ENCODE measurements around the gene CDK5RAP2. TPM values are rescaled to one million over a fixed set of nuclear protein-coding genes. Genes with fewer than 3 reads are reported as not detected.

Gene CDK5RAP2
- polyA plus RNA-seq, 1 donor, result 42.0 TPM

- H3K4me3 ChIP-seq (ENCODE audit: low read length), result no peak overlapping the region
- H3K4me1 ChIP-seq (ENCODE audit: control insufficient read depth, insufficient read depth, low read length), result no peaks in the 10 kb centered on the region
- no peaks in the 10 kb centered on the region for H3K9me3 ChIP-seq (ENCODE audit: control insufficient read depth, low read depth, low read length)
- DNase-seq, result no peak
- no peak overlapping the region for H3K27ac ChIP-seq (ENCODE audit: low read length)
- no peaks in the 10 kb centered on the region for H3K27me3 ChIP-seq (ENCODE audit: control insufficient read depth, insufficient read depth, low read length)
- peaks cover 63% of the 10 kb centered on the region for H3K36me3 ChIP-seq (ENCODE audit: control insufficient read depth, insufficient read depth, low read length)
- WGBS (ENCODE audit: insufficient coverage, low lambda C conversion rate), result 59% methylated on average over 2 of the region's 3 CpGs
Observed at GRCh38 chr9:120454467-120454866, 125.5 kb downstream of the CDK5RAP2 start.

- H3K27ac ChIP-seq (ENCODE audit: low read length), result no peak overlapping the region
- no peaks in the 10 kb centered on the region for H3K9me3 ChIP-seq (ENCODE audit: control insufficient read depth, low read depth, low read length)
- WGBS (ENCODE audit: insufficient coverage, low lambda C conversion rate), result 100% methylated on average over 2 of the region's 4 CpGs
- no peak for DNase-seq
- no peak overlapping the region for H3K4me3 ChIP-seq (ENCODE audit: low read length)
- H3K27me3 ChIP-seq (ENCODE audit: control insufficient read depth, insufficient read depth, low read length), result no peaks in the 10 kb centered on the region
- no peaks in the 10 kb centered on the region for H3K4me1 ChIP-seq (ENCODE audit: control insufficient read depth, insufficient read depth, low read length)
- peaks cover 59% of the 10 kb centered on the region for H3K36me3 ChIP-seq (ENCODE audit: control insufficient read depth, insufficient read depth, low read length)
Observed at GRCh38 chr9:120453792-120454191, 126.2 kb downstream of the CDK5RAP2 start.

- Histone ChIP-seq H3K9me3 (ENCODE audit: control insufficient read depth, low read depth, low read length) (no peaks in the 10 kb centered on the region), H3K27me3 (ENCODE audit: control insufficient read depth, insufficient read depth, low read length) (no peaks in the 10 kb centered on the region), H3K4me1 (ENCODE audit: control insufficient read depth, insufficient read depth, low read length) (no peaks in the 10 kb centered on the region), H3K4me3 (ENCODE audit: low read length) (no peak overlapping the region), H3K36me3 (ENCODE audit: control insufficient read depth, insufficient read depth, low read length) (peaks cover 54% of the 10 kb centered on the region), H3K27ac (ENCODE audit: low read length) (no peak overlapping the region)
- no CpG with 5 or more reads among the region's 3 CpGs for WGBS (ENCODE audit: insufficient coverage, low lambda C conversion rate)
- DNase-seq, result no peak
Observed at GRCh38 chr9:120452631-120453030, 127.3 kb downstream of the CDK5RAP2 start.

- Histone ChIP-seq H3K4me1 (ENCODE audit: control insufficient read depth, insufficient read depth, low read length) (no peaks in the 10 kb centered on the region), H3K4me3 (ENCODE audit: low read length) (no peak overlapping the region), H3K36me3 (ENCODE audit: control insufficient read depth, insufficient read depth, low read length) (peaks cover 49% of the 10 kb centered on the region), H3K9me3 (ENCODE audit: control insufficient read depth, low read depth, low read length) (no peaks in the 10 kb centered on the region), H3K27me3 (ENCODE audit: control insufficient read depth, insufficient read depth, low read length) (no peaks in the 10 kb centered on the region), H3K27ac (ENCODE audit: low read length) (no peak overlapping the region)
- no CpG with 5 or more reads among the region's 3 CpGs for WGBS (ENCODE audit: insufficient coverage, low lambda C conversion rate)
- no peak for DNase-seq
Observed at GRCh38 chr9:120450916-120451315, 129.1 kb downstream of the CDK5RAP2 start.

GRCh38 chr9:120449566-120449965 is 130.4 kb downstream of the CDK5RAP2 start:
- H3K4me1 ChIP-seq (ENCODE audit: control insufficient read depth, insufficient read depth, low read length), result no peaks in the 10 kb centered on the region
- no peaks in the 10 kb centered on the region for H3K27me3 ChIP-seq (ENCODE audit: control insufficient read depth, insufficient read depth, low read length)
- H3K36me3 ChIP-seq (ENCODE audit: control insufficient read depth, insufficient read depth, low read length), result peaks cover 50% of the 10 kb centered on the region
- WGBS (ENCODE audit: insufficient coverage, low lambda C conversion rate), result 100% methylated on average over 1 of the region's 2 CpGs
- H3K27ac ChIP-seq (ENCODE audit: low read length), result no peak overlapping the region
- no peak for DNase-seq
- no peak overlapping the region for H3K4me3 ChIP-seq (ENCODE audit: low read length)
- H3K9me3 ChIP-seq (ENCODE audit: control insufficient read depth, low read depth, low read length), result no peaks in the 10 kb centered on the region

GRCh38 chr9:120447959-120448500 is 131.9 kb downstream of the CDK5RAP2 start:
- DNase-seq, result no peak
- Histone ChIP-seq H3K4me1 (ENCODE audit: control insufficient read depth, insufficient read depth, low read length) (peaks cover 2% of the 10 kb centered on the region), H3K36me3 (ENCODE audit: control insufficient read depth, insufficient read depth, low read length) (peaks cover 43% of the 10 kb centered on the region), H3K4me3 (ENCODE audit: low read length) (no peak overlapping the region), H3K9me3 (ENCODE audit: control insufficient read depth, low read depth, low read length) (no peaks in the 10 kb centered on the region), H3K27me3 (ENCODE audit: control insufficient read depth, insufficient read depth, low read length) (no peaks in the 10 kb centered on the region), H3K27ac (ENCODE audit: low read length) (no peak overlapping the region)
- WGBS (ENCODE audit: insufficient coverage, low lambda C conversion rate), result no CpG with 5 or more reads among the region's 9 CpGs

GRCh38 chr9:120446671-120447070 is 133.3 kb downstream of the CDK5RAP2 start:
- 100% methylated on average over 1 of the region's 4 CpGs for WGBS (ENCODE audit: insufficient coverage, low lambda C conversion rate)
- peaks cover 7% of the 10 kb centered on the region for H3K4me1 ChIP-seq (ENCODE audit: control insufficient read depth, insufficient read depth, low read length)
- H3K4me3 ChIP-seq (ENCODE audit: low read length), result no peak overlapping the region
- H3K27ac ChIP-seq (ENCODE audit: low read length), result no peak overlapping the region
- peaks cover 38% of the 10 kb centered on the region for H3K36me3 ChIP-seq (ENCODE audit: control insufficient read depth, insufficient read depth, low read length)
- no peaks in the 10 kb centered on the region for H3K9me3 ChIP-seq (ENCODE audit: control insufficient read depth, low read depth, low read length)
- DNase-seq, result no peak
- H3K27me3 ChIP-seq (ENCODE audit: control insufficient read depth, insufficient read depth, low read length), result no peaks in the 10 kb centered on the region

- no peaks in the 10 kb centered on the region for H3K9me3 ChIP-seq (ENCODE audit: control insufficient read depth, low read depth, low read length)
- peaks cover 29% of the 10 kb centered on the region for H3K4me1 ChIP-seq (ENCODE audit: control insufficient read depth, insufficient read depth, low read length)
- peaks cover 45% of the 10 kb centered on the region for H3K36me3 ChIP-seq (ENCODE audit: control insufficient read depth, insufficient read depth, low read length)
- H3K4me3 ChIP-seq (ENCODE audit: low read length), result no peak overlapping the region
- 100% methylated on average over 1 of the region's 3 CpGs for WGBS (ENCODE audit: insufficient coverage, low lambda C conversion rate)
- no peaks in the 10 kb centered on the region for H3K27me3 ChIP-seq (ENCODE audit: control insufficient read depth, insufficient read depth, low read length)
- peak overlapping the region; percentile 80 for H3K27ac ChIP-seq (ENCODE audit: low read length)
- DNase-seq, result no peak
Observed at GRCh38 chr9:120443976-120444375, 136.0 kb downstream of the CDK5RAP2 start.

GRCh38 chr9:120443489-120443888 is 136.5 kb downstream of the CDK5RAP2 start:
- WGBS (ENCODE audit: insufficient coverage, low lambda C conversion rate), result 60% methylated on average over 1 of the region's 2 CpGs
- no peak overlapping the region for H3K4me3 ChIP-seq (ENCODE audit: low read length)
- DNase-seq, result no peak
- H3K27me3 ChIP-seq (ENCODE audit: control insufficient read depth, insufficient read depth, low read length), result no peaks in the 10 kb centered on the region
- peaks cover 30% of the 10 kb centered on the region for H3K4me1 ChIP-seq (ENCODE audit: control insufficient read depth, insufficient read depth, low read length)
- H3K36me3 ChIP-seq (ENCODE audit: control insufficient read depth, insufficient read depth, low read length), result peaks cover 45% of the 10 kb centered on the region
- H3K9me3 ChIP-seq (ENCODE audit: control insufficient read depth, low read depth, low read length), result no peaks in the 10 kb centered on the region
- H3K27ac ChIP-seq (ENCODE audit: low read length), result peak overlapping the region; percentile 80

GRCh38 chr9:120442308-120442995 is 137.5 kb downstream of the CDK5RAP2 start:
- H3K27ac ChIP-seq (ENCODE audit: low read length), result peak overlapping the region; percentile 80

More at GRCh38 chr9:120442308-120442995, 137.5 kb downstream of the CDK5RAP2 start:
- Histone ChIP-seq H3K27me3 (ENCODE audit: control insufficient read depth, insufficient read depth, low read length) (no peaks in the 10 kb centered on the region), H3K4me1 (ENCODE audit: control insufficient read depth, insufficient read depth, low read length) (peaks cover 33% of the 10 kb centered on the region), H3K4me3 (ENCODE audit: low read length) (no peak overlapping the region), H3K36me3 (ENCODE audit: control insufficient read depth, insufficient read depth, low read length) (peaks cover 42% of the 10 kb centered on the region), H3K9me3 (ENCODE audit: control insufficient read depth, low read depth, low read length) (no peaks in the 10 kb centered on the region)
- WGBS (ENCODE audit: insufficient coverage, low lambda C conversion rate), result 80% methylated on average over 1 of the region's 6 CpGs
- DNase-seq, result peak in 1 of 2 donors; percentile 56
